HG03342 (cell line): ENCODE results near the gene TMC4.
"Not testable (repeated sequence)": the region's sequence is repeated elsewhere in the genome, so short reads cannot be mapped to it uniquely, and the experiment has no call there.

Source experiments
- ATAC-seq: cut with Tn5 transposase; IDR thresholded peaks from one replicate; pipeline ENCODE4 v1.9.1; 2021; ENCODE audit warnings: mild to moderate bottlenecking, moderate library complexity; ENCODE audit not compliant: unreplicated experiment

Gene TMC4

GRCh38 chr19:54180691-54181091, 7.7 kb upstream of the TMC4 start:
- ATAC-seq = no peak

GRCh38 chr19:54179921-54180461, 7.0 kb upstream of the TMC4 start:
- no peak for ATAC-seq

GRCh38 chr19:54179262-54179852, 6.4 kb upstream of the TMC4 start:
- ATAC-seq = no peak

- ATAC-seq = no peak
Measured at GRCh38 chr19:54178581-54179261, 5.8 kb upstream of the TMC4 start.

GRCh38 chr19:54173951-54174834, 1.2 kb upstream of the TMC4 start:
- ATAC-seq = no peak

GRCh38 chr19:54173359-54173699, 369 bp upstream of the TMC4 start:
- ATAC-seq = no peak

- not testable (repeated sequence) for ATAC-seq
Measured at GRCh38 chr19:54171736-54172431, 1.1 kb downstream of the TMC4 start.

- ATAC-seq = no peak
Measured at GRCh38 chr19:54169149-54169740, 3.7 kb downstream of the TMC4 start.

GRCh38 chr19:54168174-54168917, 4.6 kb downstream of the TMC4 start:
- no peak for ATAC-seq

- ATAC-seq = no peak
Measured at GRCh38 chr19:54165222-54165621, 7.7 kb downstream of the TMC4 start.

GRCh38 chr19:54164369-54165068, 8.4 kb downstream of the TMC4 start:
- no peak for ATAC-seq

- no peak for ATAC-seq
Measured at GRCh38 chr19:54162884-54163283, 10.1 kb downstream of the TMC4 start.

GRCh38 chr19:54162241-54162805, 10.6 kb downstream of the TMC4 start:
- no peak for ATAC-seq

GRCh38 chr19:54160854-54161253, 12.1 kb downstream of the TMC4 start:
- no peak for ATAC-seq

- peak; percentile 0 for ATAC-seq
Measured at GRCh38 chr19:54160182-54160811, 12.7 kb downstream of the TMC4 start.

GRCh38 chr19:54159352-54160181, 13.4 kb downstream of the TMC4 start, which contains the start of gene LENG1:
TSS of gene LENG1 (minus strand) at chr19:54159721. CDS start at chr19:54159695, 26 bp downstream.
- peak; percentile 89 for ATAC-seq

- ATAC-seq = no peak
Measured at GRCh38 chr19:54158812-54159351, 14.1 kb downstream of the TMC4 start.
